Stimulated activated CD8-positive, alpha-beta memory T cell treated with anti-CD3 and anti-CD28 coated beads, Interleukin-2, amount 100 ng/mL, for 48 hours (primary cell): ENCODE results near the gene PMP22.
A peak's percentile ranks its signal among the peaks of the same experiment; 100 is the strongest.

Experiments used
- DNase-seq, 2 donors: peaks; one replicate each; pipeline ENCODE4 v3.0.0-alpha.2; 2020; ENCODE audit warnings: low read depth in 2 of 2

PMP22 gene

DNA sequence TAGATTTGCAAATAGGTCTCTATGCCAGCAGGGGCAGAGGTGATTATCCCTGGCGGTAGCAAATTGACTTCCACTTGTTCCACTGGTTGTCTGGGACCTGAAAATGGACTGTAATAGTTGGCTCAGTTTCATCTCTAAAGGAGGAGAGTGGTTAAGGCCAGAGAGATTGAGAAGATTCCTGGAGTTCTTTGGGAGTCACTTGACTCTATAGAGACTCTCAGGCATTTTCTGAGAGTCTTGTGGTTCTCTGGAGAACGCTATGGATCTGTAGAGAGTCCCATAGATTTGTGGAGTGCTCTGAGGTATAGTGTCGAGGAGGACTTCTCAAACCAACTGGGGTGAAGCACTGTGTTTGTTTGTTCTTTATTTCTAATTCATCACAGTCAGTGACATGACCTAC is 8.9 kb upstream of the PMP22 start:
- DNase-seq, result no peak

GRCh38 chr17:15273141-15273793 is 8.1 kb upstream of the PMP22 start:
- DNase-seq, result no peak

GRCh38 chr17:15271741-15272140 is 6.6 kb upstream of the PMP22 start:
- no peak for DNase-seq

- DNase-seq, result no peak
Measured at GRCh38 chr17:15270628-15271381, 5.7 kb upstream of the PMP22 start.

DNA sequence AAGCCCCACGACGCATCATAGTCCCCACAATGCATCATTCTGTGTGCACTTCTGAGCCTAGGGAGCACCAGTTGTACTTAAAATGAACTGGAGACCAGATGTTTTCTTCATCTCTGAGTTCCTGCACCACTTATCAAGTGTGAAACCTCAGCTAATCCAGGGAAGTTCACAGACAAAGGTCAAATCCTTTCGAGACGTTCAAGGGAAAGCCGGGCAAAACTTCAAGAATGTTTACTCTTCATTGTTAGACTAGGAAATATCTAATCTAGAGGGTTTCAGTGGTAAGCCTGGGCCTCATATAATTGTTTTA is 4.6 kb upstream of the PMP22 start:
- no peak for DNase-seq

- no peak for DNase-seq
Measured at GRCh38 chr17:15269087-15269779, 4.1 kb upstream of the PMP22 start.

GRCh38 chr17:15268461-15268860 is 3.3 kb upstream of the PMP22 start:
- no peak for DNase-seq

- no peak for DNase-seq
Measured at GRCh38 chr17:15267996-15268395, 2.9 kb upstream of the PMP22 start.

DNA sequence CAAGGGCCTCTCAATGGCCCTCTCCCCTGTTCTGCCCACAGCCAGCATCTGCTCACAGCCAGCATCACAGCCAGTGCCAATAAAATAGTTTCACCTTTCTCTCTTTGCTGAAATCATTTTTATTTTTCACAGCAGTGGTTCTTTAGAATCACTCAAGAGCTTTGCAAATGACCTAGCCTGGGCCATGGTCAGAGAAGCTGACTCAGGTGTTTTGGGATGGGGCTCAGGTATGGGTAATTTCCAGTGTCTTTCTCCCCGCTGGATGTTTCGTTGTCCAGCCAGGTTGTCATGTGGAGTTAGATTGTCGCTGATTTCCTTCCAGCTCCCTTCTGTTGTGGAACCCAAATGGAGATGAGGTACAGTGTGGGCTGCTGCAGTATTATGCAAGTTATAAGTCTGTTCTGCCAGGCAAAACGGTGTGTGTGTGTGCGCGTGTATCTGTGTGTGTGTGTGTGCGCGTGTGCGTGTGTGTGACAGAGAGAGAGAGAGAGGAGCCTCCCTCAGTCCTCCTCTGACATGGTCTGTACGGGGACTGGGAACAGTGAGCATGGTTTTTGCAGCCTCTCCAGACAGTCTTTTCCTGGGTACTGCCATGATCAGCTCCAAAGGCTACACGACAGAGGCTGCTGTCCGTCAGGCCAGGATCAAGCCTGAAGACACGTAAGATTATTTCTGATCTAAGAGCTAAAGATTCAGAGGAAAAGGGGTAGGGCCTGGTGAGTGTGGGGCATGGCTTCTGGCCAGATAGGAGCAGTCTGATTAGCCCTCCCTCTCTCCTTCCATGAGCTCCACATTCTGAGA is 1.4 kb upstream of the PMP22 start:
- no peak for DNase-seq

DNA sequence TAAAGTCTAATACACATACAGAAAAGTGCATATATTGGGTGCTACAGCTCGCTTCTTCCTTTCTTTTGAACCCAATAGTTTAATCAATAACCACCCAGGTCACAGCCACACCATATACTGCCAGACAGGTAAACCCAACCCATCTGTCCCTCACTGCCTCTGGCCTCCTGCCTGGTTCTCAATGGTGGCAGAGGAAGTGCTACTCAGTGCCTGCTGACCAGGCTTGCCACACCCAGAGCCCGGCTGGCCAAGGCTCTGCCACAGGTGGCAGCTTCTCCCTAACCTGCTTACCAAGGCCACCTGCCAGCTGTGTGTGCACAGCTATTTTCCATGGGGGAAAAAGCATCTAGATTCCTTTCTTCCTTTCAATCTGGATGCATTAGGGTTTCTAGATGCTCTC is 584 bp downstream of the PMP22 start:
- no peak for DNase-seq

GRCh38 chr17:15263680-15264079 is 1.4 kb downstream of the PMP22 start:
- no peak for DNase-seq

- DNase-seq, result no peak
Measured at GRCh38 chr17:15263206-15263579, 1.9 kb downstream of the PMP22 start.

GRCh38 chr17:15262291-15263205 is 2.6 kb downstream of the PMP22 start:
- DNase-seq, result no peak

- no peak for DNase-seq
Measured at GRCh38 chr17:15261802-15262290, 3.3 kb downstream of the PMP22 start.

GRCh38 chr17:15261258-15261801 is 3.8 kb downstream of the PMP22 start:
- DNase-seq, result no peak

DNA sequence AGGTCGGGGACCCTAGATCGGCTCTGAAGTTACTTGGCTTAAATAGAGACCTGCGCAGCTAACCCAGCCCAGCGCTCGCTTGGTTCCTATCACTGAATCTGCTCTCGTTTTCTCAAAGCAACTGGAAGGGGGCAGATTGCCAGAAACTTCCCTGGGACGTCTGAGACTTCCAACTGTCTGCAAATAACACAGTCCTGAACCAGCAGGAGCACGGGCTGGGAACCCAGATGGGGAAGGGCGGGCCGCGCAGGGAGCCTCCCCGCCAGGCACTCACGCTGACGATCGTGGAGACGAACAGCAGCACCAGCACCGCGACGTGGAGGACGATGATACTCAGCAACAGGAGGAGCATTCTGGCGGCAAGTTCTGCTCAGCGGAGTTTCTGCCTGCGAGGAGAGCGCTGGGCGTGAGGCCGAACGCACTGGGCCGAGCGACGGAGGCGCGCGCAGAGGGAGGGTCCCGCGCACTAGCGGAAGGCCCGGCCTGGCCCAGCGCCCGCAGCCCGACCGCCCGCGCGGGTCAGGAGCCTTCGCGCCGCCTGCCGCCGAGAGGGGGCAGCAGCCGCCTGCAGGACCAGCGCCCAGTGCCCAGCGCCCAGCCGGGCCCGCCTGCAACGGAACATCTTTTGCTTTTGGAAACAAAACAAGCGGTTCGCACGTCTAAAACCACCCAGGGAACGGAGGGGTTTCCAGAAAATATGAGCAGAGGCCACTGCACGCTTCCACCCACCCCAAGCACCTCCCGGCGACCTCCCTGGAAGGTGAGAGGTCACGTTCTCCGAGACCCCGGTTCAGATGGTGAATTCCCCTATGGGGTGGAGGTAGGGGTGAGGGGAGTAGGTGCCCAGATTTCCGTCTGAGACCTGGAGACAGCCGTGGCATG is 4.5 kb downstream of the PMP22 start:
- peak; percentile 51 to 64 for DNase-seq

- no peak for DNase-seq
Measured at GRCh38 chr17:15257796-15258512, 7.2 kb downstream of the PMP22 start.

GRCh38 chr17:15257258-15257788 is 7.8 kb downstream of the PMP22 start:
- DNase-seq, result peak; percentile 50 to 52

DNA sequence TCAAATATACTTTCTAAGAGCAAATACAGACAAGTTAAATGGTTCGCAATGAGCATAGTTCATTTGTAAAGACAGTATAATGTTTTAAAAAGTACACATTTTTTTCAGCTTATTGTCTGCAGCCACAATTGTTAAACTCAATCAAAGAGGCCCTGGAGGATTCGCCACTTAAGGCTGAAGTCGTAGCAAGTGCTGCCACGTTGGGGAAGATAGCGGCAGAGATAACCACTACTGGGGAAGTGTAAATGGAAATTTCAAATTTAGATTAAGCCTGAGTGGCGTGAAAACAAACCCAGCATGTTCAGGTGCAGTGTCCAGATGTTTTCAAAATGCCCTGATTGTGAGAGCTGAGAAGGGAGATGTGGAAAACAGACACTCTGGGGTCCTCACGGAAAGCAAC is 8.4 kb downstream of the PMP22 start:
- no peak for DNase-seq
